HuH-7.5 (cell line): ENCODE measurements around the gene APBB1IP.
"Not testable (repeated sequence)": the region's sequence is repeated elsewhere in the genome, so short reads cannot be mapped to it uniquely, and the experiment has no call there.

ENCODE experiments used
- DNase-seq: peaks from one replicate; pipeline ENCODE4 v3.0.0; 2011; ENCODE audit warnings: low spot score

The APBB1IP gene

GRCh38 chr10:26479766-26480492 lies 41.8 kb downstream of the APBB1IP start:
- no peak for DNase-seq

- no peak for DNase-seq
Measured at GRCh38 chr10:26481315-26481692, 43.2 kb downstream of the APBB1IP start.

DNA sequence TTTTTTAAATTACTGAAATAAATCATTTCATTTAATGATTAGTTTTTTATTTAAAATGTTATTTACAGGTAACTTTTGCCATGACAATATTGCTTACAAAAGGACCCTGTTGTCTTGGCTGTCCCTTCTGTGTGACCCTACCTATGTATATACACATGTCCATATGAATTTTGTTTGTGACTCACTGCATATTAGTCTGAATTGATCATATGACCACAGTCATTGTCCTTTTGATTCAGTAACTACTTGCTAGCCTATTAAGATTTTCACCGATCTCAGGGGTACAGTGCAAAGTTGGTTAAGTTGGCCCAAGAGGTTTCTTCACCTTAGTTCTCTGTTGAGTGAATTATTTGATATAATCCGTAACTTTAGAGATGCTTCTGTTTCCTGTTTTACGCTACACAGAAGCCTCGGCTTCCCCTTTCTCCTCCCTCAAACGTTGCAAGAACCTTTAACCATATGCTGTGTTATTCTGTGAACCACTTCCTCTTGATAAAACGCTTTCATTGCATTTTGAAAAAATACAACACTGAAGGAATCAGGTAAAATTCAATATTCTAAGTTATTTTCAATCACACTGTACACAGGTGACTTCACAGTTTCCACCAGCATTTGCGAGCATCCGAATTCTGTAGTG lies 43.9 kb downstream of the APBB1IP start:
- DNase-seq: no peak

- no peak for DNase-seq
Measured at GRCh38 chr10:26483554-26483953, 45.4 kb downstream of the APBB1IP start.

GRCh38 chr10:26485150-26485941 lies 47.2 kb downstream of the APBB1IP start:
- no peak for DNase-seq

GRCh38 chr10:26486304-26486703 lies 48.2 kb downstream of the APBB1IP start:
- DNase-seq: no peak

DNA sequence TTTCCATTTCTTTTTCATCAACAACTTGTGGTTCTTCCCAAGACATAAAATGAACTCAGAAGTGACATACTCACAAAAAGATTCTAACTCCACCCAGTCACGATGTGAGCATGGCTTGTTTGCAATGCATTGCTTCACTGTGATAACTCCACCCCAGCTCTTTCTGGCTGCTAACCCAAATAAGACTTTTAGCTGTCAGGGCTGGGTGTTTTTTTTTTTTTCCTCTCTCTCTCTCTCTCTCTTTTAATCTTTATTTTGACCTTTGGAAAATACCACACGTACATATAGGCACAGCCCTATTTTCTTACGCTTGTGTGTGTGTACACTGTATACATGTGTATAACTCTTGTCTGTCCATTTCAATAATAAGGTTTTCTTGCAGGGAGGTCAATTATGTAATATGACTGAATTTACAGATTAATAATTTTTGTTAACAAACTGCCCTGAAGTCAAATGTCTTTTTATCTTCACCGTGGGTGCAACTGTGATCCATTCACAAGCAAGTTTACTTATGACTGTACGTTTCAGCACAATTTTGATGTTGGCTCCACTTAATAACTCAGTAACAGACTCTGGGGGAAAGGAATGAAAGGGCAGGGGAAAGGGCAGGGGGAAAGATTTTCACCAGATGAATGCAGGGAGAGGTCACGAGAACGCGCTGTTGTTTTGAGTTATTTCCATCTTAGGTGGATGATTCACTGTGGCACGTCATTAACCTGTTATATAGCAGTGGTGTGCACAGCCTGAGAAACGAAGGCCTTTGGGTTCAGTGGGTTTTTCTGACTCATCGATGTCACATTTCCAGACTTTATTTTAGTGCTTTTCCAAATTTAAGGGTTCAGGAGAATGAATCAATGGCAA lies 49.1 kb downstream of the APBB1IP start:
- no peak for DNase-seq

GRCh38 chr10:26488344-26488743 lies 50.2 kb downstream of the APBB1IP start:
- DNase-seq: no peak

DNA sequence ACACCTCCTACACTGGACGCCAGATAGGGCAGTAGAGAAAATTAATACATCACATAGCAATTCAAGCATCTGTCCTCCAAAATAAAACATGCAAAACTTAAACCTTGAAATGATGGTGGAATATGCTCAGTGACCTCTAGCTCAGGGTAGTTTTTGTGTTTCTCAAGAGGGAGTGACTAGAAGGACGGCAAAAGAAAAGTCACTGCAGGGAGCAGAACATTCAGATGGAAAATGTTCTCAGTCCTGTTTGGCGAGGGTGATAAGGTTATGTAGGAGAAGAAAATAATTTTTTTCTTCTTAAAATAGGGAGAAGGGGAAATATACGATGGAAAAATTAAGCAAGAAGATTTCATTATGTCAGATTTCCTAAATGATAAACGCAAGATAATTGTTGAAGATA lies 50.9 kb downstream of the APBB1IP start:
- DNase-seq: no peak

GRCh38 chr10:26490367-26490766 lies 52.2 kb downstream of the APBB1IP start:
- not testable (repeated sequence) for DNase-seq

GRCh38 chr10:26491276-26491675 lies 53.1 kb downstream of the APBB1IP start:
- no peak for DNase-seq

- DNase-seq: no peak
Measured at GRCh38 chr10:26491934-26492333, 53.8 kb downstream of the APBB1IP start.

- not testable (repeated sequence) for DNase-seq
Measured at GRCh38 chr10:26492725-26493124, 54.6 kb downstream of the APBB1IP start.

DNA sequence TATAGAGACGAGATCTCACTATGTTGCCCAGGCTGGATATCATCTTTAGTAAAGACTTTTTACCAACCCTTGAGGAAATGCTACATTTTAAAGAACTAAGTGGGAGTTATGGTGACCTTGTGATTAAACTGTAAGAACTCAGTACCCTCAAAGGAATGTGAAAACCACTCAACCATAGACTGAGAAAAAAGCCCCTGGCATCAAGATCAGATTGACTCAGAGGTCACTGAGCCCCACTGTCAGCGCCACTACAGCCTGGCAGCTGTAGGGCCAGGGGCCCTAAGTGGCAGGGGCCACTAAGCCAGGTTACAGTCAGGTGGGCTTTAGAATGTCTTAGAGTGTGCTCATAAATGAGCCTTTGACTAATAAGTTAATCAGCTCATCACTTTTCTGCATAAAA lies 55.9 kb downstream of the APBB1IP start:
- DNase-seq: no peak

DNA sequence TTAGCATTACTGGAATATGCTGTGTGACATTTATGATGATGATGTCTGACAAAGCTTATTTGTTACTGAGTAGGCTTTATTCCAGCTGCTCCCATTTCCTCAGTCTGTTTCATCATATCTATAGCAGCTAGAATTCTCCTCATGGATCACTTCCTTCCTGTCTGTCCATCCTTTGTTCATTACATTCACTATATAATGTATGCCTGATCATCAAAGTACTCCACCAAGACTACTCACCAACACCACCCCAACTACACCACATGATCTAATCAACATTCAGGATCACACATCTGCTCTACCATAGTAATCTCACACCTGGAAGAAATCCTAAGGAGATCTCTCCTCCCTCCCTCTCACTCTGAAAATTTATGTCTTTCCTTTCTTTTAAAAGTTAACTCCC lies 61.3 kb downstream of the APBB1IP start:
- no peak for DNase-seq

DNA sequence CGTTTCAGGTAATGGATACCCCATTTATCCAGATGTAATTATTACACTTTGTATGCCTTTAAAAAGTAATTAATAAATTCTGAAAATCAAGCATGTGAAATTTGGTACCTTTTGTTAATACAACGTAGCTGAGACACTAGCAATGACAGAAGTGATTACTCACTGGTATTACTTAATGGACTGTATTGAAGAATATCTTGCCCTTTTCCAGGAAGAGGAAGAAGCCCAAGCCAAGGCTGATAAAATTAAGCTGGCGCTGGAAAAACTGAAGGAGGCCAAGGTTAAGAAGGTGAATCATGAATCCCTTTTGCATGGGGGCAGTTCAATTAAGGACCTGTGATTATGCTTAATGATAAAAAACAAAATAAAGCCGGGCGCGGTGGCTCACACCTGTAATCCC lies 64.8 kb downstream of the APBB1IP start:
- no peak for DNase-seq

DNA sequence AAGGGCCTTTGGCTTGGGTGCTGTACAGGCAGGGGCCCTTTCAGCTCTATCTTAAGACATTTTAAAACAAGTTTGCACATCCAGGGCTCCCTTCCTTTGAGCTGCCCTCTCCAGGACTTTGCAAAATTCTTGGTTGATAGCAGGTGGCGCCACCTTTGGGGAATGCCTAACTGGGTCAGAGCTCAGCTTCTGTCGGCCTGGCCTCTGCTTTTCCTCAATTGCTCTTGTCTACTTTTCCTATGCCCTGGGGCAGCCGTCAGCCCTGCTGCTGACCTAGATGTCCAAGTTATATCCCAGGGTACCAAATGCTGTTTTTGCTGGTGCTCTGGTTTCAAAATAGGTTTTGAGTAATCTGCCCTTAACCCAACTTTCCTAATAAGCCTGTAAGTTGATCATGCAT lies 65.8 kb downstream of the APBB1IP start:
- DNase-seq: no peak

- DNase-seq: not testable (repeated sequence)
Measured at GRCh38 chr10:26504429-26504828, 66.3 kb downstream of the APBB1IP start.

GRCh38 chr10:26505491-26505890 lies 67.3 kb downstream of the APBB1IP start:
- no peak for DNase-seq

DNA sequence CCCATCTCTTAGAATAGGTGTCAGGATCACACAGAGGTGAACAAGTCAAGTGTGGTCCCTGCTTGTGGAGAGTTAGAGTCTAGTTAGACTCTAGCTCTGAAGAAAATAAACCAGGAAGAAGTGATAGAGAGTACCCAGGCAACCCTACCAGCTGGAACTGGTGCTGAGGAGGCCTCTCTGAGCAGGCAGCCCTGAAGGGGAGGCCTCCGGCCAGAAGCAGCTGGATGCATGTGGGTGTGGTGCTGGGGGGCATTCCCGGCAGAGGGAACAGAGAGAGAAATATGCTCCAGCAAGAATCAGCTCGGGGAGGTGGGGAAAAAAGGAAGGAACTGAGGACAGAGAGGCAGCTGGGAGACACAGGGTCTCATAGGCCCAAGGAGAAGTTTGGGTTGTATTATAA lies 68.6 kb downstream of the APBB1IP start:
- DNase-seq: no peak

- no peak for DNase-seq
Measured at GRCh38 chr10:26507441-26507840, 69.3 kb downstream of the APBB1IP start.

GRCh38 chr10:26508016-26508415 lies 69.9 kb downstream of the APBB1IP start:
- DNase-seq: no peak
